Stimulated activated naive CD8-positive, alpha-beta T cell treated with anti-CD3 and anti-CD28 coated beads, Interleukin-15, amount 100 ng/mL, for 72 hours (primary cell): Measurements from ENCODE around the gene NPIPA3.
A peak's percentile ranks its signal among the peaks of the same experiment; 100 is the strongest.
"Not testable (repeated sequence)": the region's sequence is repeated elsewhere in the genome, so short reads cannot be mapped to it uniquely, and the experiment has no call there.

Experiments
- ATAC-seq: fragments of 150-1000 bp; cut with Tn5 transposase; 2 replicates; pipeline ENCODE4 v1.10.0; 2021; ENCODE audit warnings: mild to moderate bottlenecking, moderate library complexity
- DNase-seq, 2 donors: peaks; one replicate each; pipeline ENCODE4 v3.0.0; 2021 to 2022
- H3K27ac Mint-ChIP-seq, 2 donors: one replicate each; pipeline ENCODE4 v1.8.0; 2022; ENCODE audit warnings: mild to moderate bottlenecking in 2 of 2, mixed read lengths in 2 of 2, moderate library complexity in 2 of 2
- H3K27me3 Mint-ChIP-seq: one replicate; pipeline ENCODE4 v1.8.0; 2022; ENCODE audit warnings: mixed read lengths
- H3K4me1 Mint-ChIP-seq: one replicate; pipeline ENCODE4 v1.8.0; 2022; ENCODE audit warnings: mild to moderate bottlenecking, mixed read lengths
- H3K4me3 Mint-ChIP-seq, 2 donors: one replicate each; pipeline ENCODE4 v1.8.0; 2022; ENCODE audit warnings: mild to moderate bottlenecking in 2 of 2, mixed read lengths in 2 of 2, moderate library complexity in 1 of 2
- H3K9me3 Mint-ChIP-seq, 2 donors: one replicate each; pipeline ENCODE4 v1.8.0; 2022; ENCODE audit warnings: mixed read lengths in 2 of 2

The NPIPA3 gene

DNA sequence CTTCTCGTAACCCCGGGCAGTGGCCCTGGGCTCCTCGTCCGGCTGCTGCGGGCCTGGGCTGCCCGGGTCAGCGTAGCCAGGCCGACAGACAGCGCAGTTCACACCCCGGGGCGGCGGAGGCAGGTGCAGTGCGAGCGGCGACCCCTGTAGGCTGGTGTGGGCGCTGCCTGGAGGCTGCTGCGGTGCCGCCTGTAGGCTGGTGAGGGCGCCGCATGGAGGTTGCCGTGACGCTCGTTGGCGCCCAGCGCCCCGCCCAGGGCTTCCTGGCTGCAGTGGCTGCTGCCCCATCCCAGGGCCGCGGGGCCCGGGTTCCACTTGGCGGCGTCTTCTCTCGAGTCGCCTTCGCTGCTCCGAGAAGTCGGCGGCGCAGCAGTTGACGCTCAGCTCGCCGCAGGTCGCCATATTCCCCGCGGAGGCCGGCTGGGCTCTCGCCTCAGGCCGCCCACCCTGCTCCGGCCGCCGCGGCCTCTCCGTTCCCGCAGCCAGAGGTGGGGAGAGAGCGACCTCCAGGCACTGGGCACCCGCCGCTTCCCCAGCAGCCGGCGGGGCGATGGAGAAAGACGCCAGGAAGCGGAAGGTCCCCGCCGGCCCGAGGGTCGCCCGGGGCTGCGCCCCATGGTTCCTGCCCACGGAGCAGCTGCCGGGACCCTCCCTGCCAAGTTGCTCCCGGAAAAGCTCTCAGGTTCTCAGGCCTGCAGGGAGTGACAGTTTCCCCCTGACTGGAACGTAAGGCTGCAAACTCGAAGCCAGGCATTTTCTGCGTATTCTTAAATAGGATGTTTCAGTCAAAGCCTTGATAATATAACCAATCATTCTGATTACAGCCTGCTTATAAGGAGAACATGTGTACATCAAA lies at the start of gene NPIPA3:
Gene NPIPA3 (plus strand): TSS at position 256 of the 856 bp plus-strand sequence. CDS start 5,533 bp downstream, outside the sequence.
- H3K27ac Mint-ChIP-seq, H3K27me3 Mint-ChIP-seq: not testable (repeated sequence)
- peak; percentile 99 for ATAC-seq

DNA sequence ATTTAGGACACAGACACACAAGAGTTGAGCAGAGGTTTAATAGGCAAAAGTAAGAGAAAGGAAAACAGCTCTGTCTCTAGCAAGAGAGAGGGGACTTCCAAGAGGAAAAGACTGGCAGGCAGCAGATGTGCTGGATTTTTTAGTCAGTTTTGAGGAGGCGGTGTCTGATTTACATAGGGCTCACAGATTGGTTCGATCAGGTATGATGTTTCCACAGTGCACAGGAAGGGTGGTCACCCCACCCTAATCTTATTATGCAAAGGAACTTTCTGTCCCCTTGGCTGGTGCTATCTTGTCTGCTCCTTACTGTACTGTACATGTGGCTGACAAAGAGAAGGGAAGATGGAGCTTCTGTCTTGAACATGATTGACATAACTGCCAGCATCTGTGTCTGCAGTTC lies 45.1 kb upstream of the NPIPA3 start:
- ATAC-seq (no peak), DNase-seq (no peak)
- Mint-ChIP-seq H3K4me3 (no peak overlapping the region), H3K27ac (no peak overlapping the region), H3K27me3 (no peaks in the 10 kb centered on the region), H3K9me3 (no peaks in the 10 kb centered on the region), H3K4me1 (peaks cover 11% of the 10 kb centered on the region)

More for the DNA sequence above, at the start of gene NPIPA3:
- not testable (repeated sequence) for H3K4me3 Mint-ChIP-seq, H3K4me1 Mint-ChIP-seq, H3K9me3 Mint-ChIP-seq, DNase-seq

DNA sequence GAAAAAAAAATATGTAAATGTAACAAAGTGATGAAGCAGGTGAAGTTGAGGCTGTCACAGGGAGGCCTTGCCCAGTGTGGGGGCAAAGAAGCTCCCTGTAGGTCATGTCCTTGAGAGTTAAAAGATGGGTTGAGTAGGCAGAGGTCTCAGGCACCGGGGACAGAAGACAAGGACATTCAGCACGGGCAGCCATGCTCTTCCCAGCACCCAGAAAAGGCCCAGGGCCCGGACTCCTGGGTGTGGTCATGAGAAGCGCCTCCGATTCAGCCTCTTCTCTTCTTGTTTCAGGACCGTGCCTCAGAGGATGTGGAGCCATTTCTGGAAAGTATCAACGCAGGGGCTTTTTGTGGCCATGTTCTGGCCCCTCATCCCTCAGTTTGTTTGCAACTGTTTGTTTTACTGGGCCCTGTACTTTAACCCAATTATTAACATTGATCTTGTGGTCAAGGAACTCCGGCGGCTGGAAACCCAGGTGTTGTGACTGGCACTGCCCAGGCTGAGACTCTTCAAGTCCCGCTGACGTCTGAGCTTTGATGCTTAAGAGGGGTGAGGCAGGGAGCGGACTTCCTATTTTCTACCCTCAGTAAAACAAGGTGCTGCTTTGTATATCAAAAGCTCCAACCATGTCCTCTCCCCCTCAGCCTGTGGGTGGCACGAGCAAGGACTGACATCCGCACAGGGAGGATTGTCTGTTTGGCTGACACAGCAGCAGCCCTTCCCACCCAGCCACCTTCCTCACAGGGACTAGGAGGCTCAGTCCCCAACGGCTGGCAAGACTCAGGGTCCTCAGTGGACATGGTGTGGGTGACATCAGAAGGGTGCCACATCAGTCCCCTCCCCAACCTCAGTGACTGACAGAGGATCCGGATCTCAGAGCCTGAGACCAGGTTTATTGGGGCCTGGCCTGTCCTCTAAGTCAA lies 35.6 kb upstream of the NPIPA3 start:
- DNase-seq (no peak), ATAC-seq (no peak)
- Mint-ChIP-seq H3K27ac (no peak overlapping the region), H3K9me3 (peaks cover 0 to 3% of the 10 kb centered on the region in 2 donors), H3K27me3 (no peaks in the 10 kb centered on the region), H3K4me1 (peaks cover 5% of the 10 kb centered on the region), H3K4me3 (no peak overlapping the region)

DNA sequence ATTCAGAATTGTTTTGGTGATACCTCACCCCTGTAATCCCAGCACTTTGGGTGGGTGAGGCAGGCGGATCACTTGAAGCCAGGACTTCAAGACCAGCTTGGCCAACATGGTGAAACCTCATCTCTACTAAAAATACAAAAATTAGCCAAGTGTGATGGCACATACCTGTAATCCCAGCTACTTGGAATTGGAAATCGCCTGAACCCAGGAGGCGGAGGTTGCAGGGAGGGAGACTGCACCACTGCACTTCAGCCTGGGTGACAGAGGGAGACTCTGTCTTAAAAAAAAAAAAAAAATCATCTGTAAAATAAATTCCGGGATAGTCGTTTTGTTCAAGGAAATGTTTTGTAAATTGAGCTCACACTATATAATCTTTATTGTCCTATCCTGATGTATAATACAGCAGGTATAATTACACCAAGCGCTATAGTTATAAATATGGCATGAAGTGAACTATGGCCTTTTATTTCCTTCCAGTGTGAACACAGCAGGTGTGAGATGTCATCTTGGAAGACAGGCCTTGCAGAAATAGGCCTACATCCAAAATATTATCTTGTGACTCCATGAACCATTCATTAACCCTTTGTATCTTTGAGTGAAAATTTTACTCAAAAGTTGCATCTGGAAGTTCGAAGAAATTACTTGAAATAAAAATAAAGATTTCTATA lies 34.5 kb upstream of the NPIPA3 start:
- no peaks in the 10 kb centered on the region for H3K27me3 Mint-ChIP-seq
- peaks cover 8% of the 10 kb centered on the region for H3K4me1 Mint-ChIP-seq
- ATAC-seq (no peak), DNase-seq (no peak)
- H3K27ac Mint-ChIP-seq = no peak overlapping the region
- no peak overlapping the region for H3K4me3 Mint-ChIP-seq
- H3K9me3 Mint-ChIP-seq = peaks cover 0 to 3% of the 10 kb centered on the region in 2 donors

DNA sequence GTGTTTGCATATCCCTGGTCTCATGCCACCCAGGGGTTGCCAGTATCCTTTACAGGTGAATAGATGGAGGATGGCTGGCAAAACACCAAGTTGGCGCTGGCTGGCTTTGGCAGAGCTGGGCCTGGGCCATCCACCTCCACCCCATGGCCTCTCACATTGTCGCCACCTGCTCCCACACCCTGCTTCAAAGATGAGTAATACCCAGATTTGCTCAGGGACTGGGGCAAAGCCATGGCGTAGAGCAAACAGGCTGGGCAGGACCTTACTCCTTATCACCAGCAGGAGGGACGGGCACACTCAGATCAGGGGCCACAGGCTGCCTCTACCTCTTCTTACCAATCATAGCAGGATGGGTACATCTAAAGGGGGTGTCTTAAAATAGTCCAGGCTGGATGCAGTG lies 33.4 kb upstream of the NPIPA3 start:
- Mint-ChIP-seq H3K4me3 (no peak overlapping the region), H3K27ac (no peak overlapping the region), H3K4me1 (peaks cover 8% of the 10 kb centered on the region), H3K9me3 (peaks cover 0 to 3% of the 10 kb centered on the region in 2 donors), H3K27me3 (no peaks in the 10 kb centered on the region)
- DNase-seq (no peak), ATAC-seq (no peak)

DNA sequence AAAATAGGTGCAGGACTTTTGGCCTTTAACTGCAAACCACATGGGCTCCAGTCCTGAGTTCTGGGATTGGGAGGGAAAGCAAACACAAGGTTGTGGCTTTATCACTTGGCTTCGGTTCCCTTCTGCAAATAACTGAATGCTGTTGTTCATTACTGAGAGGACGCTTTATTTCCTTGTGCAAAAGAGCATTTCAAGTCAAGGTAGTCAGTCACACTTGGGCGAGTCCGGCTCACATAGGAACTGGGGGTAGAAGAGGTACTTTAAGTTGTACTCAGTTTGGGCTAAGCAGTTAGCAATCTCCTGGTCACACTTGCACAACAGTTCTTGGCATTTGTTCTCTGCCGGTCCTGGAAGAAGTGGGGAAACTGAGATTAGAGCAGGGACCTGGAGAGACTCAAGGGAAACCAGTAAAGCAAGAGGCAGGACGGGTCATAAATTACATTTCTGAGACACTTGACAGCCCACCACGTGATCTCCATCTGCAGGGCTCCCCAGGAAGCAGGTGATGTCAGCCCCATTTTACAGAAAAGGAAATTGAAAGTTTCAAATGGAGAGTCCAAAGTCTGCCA lies 30.7 kb upstream of the NPIPA3 start:
- DNase-seq = peak in 1 of 2 donors; percentile 13
- H3K27me3 Mint-ChIP-seq = no peaks in the 10 kb centered on the region
- no peak overlapping the region for H3K4me3 Mint-ChIP-seq
- H3K4me1 Mint-ChIP-seq = peaks cover 8% of the 10 kb centered on the region
- peak; percentile 61 for ATAC-seq
- H3K27ac Mint-ChIP-seq = peak overlapping the region in 1 of 2 donors; percentile 70
- peaks cover 0 to 3% of the 10 kb centered on the region in 2 donors for H3K9me3 Mint-ChIP-seq

DNA sequence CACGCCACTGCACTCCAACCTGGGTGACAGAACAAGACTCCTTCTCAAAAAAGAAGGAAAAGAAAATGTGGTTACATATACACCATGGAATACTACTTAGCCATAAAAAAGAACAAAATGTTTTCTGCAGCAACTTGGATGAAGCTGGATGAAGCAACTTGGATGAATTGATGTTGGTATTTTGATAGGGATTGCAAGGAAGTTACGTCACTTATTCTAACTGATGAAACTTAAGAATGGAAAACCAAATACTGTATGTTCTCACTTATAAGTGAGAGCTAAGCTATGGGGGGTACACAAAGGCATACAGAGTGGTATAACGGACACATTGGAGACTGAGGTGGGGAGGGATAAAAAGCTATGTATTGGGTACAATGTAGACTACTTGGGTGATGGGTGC lies 26.6 kb upstream of the NPIPA3 start:
- H3K9me3 Mint-ChIP-seq = peaks cover 0 to 3% of the 10 kb centered on the region in 2 donors
- H3K4me1 Mint-ChIP-seq = peaks cover 8% of the 10 kb centered on the region
- ATAC-seq (no peak), DNase-seq (no peak)
- no peak overlapping the region for H3K4me3 Mint-ChIP-seq
- H3K27me3 Mint-ChIP-seq = peaks cover 7% of the 10 kb centered on the region
- peak overlapping the region in 1 of 2 donors; percentile 23 for H3K27ac Mint-ChIP-seq

DNA sequence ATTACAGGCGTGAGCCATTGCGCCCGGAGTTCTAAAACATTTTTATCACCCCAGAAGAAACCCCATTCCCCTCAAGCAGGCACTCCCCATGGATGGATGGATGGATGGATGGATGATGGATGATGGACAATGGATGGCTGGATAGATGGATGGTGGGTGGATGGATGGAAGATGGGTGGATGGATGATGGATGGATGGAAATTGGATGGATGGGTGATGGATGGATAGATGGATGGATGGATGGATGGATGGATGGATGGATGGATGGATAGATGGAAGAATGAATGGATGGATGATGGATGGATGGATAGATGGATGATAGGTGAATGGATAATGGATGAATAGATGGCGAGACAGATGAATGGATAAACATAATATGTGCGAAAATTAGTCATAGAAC lies 25.6 kb upstream of the NPIPA3 start:
- H3K9me3 Mint-ChIP-seq = no peaks in the 10 kb centered on the region
- no peak overlapping the region for H3K27ac Mint-ChIP-seq
- peaks cover 3% of the 10 kb centered on the region for H3K4me1 Mint-ChIP-seq
- H3K27me3 Mint-ChIP-seq = peaks cover 7% of the 10 kb centered on the region
- ATAC-seq = no peak
- H3K4me3 Mint-ChIP-seq = no peak overlapping the region
- DNase-seq = no peak

DNA sequence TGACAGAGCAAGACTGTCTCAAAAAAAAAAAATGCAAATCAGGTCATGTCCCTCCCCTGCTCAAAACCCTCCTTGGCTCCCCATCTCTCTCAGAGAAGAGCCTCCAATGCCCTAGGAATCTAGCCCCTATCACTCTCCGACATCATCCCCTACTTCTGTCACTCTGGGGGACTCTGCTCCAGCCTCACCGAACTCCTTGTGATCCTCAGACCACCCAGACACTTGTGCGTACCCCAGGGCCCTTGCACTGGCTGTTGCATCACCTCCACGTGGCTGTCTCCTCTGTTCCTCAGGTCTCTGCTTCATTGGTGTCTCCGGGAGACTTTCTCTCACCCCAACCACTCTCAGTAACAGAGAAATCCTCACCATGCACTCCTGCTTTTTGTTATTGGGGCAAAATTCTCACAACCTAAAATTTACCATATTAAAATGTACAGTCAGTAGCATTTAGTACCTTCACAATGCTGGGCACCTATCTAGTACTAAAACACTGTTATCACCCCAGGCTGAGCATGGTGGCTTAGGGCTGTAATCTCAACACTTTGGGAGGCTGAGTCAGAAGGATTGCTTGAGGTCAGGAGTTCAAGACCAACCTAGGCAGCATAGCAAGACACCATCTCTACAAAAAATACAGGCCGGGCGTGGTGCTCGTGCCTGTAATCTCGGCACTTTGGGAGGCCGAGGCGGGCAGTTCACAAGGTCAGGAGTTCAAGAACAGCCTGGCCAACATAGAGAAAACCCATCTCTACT lies 24.3 kb upstream of the NPIPA3 start:
- no peak for ATAC-seq
- no peaks in the 10 kb centered on the region for H3K4me1 Mint-ChIP-seq
- no peak overlapping the region for H3K4me3 Mint-ChIP-seq
- peaks cover 7% of the 10 kb centered on the region for H3K27me3 Mint-ChIP-seq
- no peaks in the 10 kb centered on the region for H3K9me3 Mint-ChIP-seq
- H3K27ac Mint-ChIP-seq = peak overlapping the region in 1 of 2 donors; percentile 72
- DNase-seq = no peak

DNA sequence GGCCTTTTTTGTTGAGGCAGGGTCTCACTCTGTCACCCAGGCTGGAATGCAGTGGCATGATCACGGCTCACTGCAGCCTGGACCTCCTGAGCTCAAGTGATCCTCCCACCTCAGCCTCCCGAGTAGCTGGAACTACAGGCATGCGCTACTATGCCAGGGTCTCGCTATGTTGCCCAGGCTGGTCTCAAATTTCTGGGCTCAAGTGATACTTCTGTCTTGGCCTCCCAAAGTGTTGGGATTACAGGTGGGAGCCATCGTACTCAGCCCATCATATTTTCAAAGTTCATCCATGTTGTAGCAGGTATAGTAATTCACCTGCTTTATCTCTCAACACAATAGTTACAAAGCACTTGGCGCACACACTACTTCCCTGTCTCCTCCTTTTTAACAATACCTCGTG lies 22.8 kb upstream of the NPIPA3 start:
- not testable (repeated sequence) for H3K27me3 Mint-ChIP-seq, H3K9me3 Mint-ChIP-seq, ATAC-seq, H3K4me3 Mint-ChIP-seq, H3K4me1 Mint-ChIP-seq, H3K27ac Mint-ChIP-seq, DNase-seq

DNA sequence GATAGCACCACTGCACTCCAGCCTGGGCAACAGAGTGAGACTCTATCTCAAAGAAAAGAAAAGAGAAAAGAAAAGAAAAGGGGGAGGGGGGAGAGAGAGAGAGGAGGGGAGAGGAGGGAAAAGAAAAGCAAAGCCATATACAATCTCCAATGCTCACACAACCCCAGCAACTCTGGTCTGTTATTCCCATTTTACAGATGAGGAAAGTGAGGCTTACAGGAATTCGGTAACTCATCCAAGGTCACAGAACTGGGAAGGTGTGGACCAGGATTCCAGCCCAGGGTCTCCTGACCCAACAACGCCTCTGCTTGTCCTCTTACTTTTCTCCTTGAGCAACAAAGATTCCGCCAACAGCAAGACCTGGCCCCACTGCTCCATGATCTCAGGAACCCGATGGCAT lies 22.1 kb upstream of the NPIPA3 start:
- no peaks in the 10 kb centered on the region for H3K9me3 Mint-ChIP-seq
- DNase-seq = no peak
- H3K27ac Mint-ChIP-seq = no peak overlapping the region
- no peak for ATAC-seq
- no peaks in the 10 kb centered on the region for H3K4me1 Mint-ChIP-seq
- H3K4me3 Mint-ChIP-seq = no peak overlapping the region
- H3K27me3 Mint-ChIP-seq = peaks cover 7% of the 10 kb centered on the region

DNA sequence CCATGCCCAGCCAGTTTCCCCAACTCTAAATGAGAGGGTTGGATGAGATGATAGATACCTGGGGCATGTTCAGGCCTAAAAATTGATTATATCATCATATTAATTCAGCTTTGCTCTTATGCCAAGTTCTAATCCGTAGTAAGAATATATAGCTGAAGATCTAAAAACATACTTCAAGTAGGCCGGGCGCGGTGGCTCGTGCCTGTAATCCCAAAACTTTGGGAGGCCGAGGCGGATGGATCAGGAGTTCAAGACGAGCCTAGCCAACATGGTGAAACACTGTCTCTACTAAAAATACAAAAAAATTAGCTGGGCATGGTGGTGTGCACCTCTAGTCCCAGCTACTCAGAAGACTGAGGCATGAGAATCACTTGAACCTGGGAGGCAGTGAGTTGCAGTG lies 21.1 kb upstream of the NPIPA3 start:
- DNase-seq (no peak), ATAC-seq (no peak)
- Mint-ChIP-seq H3K9me3 (no peaks in the 10 kb centered on the region), H3K4me3 (no peak overlapping the region), H3K27ac (no peak overlapping the region), H3K4me1 (no peaks in the 10 kb centered on the region), H3K27me3 (peaks cover 7% of the 10 kb centered on the region)

DNA sequence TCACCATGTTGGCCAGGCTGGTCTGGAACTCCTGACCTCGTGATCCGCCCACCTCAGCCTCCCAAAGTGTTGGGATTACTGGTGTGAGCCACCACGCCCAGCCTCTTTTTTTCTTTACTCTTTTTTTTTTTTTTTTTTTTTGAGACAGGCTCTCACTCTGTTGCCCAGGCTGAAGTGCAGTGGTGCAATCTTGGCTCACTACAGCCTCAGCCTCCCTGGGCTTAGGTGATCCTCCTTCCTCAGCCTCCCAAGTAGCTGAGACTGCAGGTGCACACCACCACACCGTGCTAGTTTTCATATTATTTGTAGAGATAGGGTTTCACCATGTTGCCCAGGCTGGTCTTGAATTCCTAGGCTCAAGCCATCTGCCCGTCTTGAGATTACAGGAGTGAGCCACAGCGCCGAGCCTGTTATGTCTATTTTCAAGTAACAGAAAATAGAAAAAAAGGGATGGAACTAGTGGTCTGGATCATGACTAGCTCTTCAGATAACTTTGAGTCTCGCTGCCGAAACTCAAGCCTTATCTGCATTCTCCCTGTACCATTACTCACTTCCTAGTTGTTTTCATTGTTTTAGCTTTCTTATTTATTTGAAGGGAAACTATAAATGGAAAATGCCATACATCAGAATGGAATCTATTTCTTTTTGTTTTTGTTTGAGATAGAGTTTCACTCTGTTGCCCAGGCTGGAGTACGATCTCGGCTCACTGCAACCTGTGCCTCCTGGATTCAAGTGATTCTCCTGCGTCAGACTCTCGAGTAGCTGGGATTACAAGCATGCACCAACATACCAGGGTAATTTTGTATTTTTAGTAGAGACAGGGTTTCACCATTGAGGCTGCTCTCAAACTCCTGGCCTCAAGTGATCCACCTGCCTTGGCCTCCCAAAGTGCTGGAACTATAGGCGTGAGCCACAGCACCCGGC lies 17.1 kb upstream of the NPIPA3 start:
- H3K4me1 Mint-ChIP-seq, H3K27me3 Mint-ChIP-seq, H3K27ac Mint-ChIP-seq: not testable (repeated sequence)

DNA sequence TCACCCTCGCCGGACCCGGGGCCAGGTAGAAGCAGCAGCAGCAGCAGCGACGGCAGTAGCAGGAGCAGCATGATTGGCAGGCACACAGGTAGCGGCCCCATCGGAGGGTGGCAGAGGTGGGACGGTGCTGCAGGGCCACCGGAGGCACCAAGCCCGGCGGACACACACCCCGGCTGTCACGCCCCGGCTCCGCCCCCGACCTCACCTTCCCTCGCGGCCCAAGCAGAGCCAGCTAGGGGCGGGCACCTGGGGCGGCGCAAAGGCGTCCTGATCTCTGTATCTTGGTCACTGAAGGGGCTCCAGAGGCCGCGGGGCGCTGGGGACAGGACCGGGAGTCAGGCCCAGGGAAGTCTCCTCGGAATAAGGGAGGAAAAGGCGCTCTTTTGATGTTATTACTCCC lies 9.1 kb upstream of the NPIPA3 start, which contains the start of gene PLA2G10:
Gene PLA2G10 (minus strand): TSS at position 180 of the 400 bp plus-strand sequence. CDS start 79 bp downstream, at position 101.
- H3K4me1 Mint-ChIP-seq, H3K4me3 Mint-ChIP-seq, ATAC-seq, H3K27me3 Mint-ChIP-seq, H3K27ac Mint-ChIP-seq, H3K9me3 Mint-ChIP-seq, DNase-seq: not testable (repeated sequence)

More for the DNA sequence above, 17.1 kb upstream of the NPIPA3 start:
- ATAC-seq, H3K4me3 Mint-ChIP-seq, H3K9me3 Mint-ChIP-seq, DNase-seq: not testable (repeated sequence)
